ENCODE results near the gene GABRB2.

GABRB2 gene

GRCh38 chr5:161342886-161343285, 203.6 kb downstream of the GABRB2 start:
- no peak overlapping the region for H3K27ac ChIP-seq
- TF ChIP-seq CTCF (IDR thresholded peaks at IDR 0.05) (no peak), ZFX (IDR thresholded peaks at IDR 0.05; ENCODE audit: borderline replicate concordance) (no peak)

DNA sequence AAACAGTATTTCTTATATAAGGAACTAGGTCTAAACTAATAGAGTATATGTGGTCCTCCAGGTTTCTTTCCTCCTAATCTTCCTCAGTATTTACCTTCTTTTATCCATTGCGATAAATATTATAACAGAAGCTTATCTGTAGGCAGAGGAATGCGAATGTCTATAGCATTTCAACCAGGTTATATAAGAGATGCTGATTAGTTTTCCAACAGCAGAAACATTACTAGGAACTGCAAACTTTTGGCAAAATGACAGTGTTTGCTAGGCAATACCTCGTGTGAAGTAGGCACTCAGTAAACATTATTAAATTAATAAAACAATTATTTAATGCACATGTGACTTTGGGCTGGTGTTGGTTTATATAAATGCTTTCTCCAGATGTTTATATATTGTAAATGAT, 206.5 kb downstream of the GABRB2 start:
- TF ChIP-seq CTCF (IDR thresholded peaks at IDR 0.05) (no peak), ZFX (IDR thresholded peaks at IDR 0.05; ENCODE audit: borderline replicate concordance) (no peak)
- H3K27ac ChIP-seq, result no peak overlapping the region

- no peak overlapping the region for H3K27ac ChIP-seq
- TF ChIP-seq ZFX (IDR thresholded peaks at IDR 0.05; ENCODE audit: borderline replicate concordance), result no peak
- no peak for TF ChIP-seq CTCF (IDR thresholded peaks at IDR 0.05)
Measured at GRCh38 chr5:161333194-161333880, 213.2 kb downstream of the GABRB2 start.

DNA sequence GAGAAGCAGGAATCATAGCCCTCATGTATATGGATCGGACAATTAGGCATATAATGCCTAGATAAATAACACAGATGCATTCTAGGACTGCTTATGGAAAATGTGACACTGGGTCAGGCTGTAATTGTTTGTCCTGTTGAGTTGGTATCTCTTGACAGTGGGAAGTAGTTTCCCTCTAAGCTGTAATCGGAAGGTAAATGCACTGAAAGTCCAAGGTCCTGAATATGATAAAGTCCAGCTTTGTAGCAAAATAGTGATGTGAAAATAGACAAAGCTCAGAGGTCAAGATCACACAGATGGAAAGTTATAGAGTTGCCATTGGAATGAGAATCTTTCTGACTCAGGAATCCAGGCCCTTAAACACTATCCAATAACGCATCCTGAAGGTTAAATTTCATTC, 214.2 kb downstream of the GABRB2 start:
- H3K27ac ChIP-seq, result no peak overlapping the region
- TF ChIP-seq CTCF (IDR thresholded peaks at IDR 0.05) (no peak), ZFX (IDR thresholded peaks at IDR 0.05; ENCODE audit: borderline replicate concordance) (no peak)

DNA sequence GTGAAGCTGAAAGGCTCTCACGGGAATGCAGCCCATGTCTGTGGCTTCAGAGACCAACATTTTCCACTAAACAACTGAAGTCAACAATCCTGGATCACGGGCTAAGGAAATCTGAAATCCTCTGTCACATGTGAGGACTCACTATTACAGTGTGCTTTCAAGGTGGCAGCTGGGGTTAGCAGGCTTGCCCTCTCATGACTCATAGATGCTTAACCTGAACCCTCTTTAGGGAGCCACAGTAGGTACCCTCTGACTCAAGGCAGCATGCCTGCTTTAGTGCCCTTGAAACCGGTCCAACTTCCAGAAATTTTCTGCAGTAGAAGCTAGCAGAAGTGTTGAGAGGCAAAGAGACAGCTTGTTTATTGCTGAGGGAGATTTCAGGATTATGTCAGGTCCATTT, 232.5 kb downstream of the GABRB2 start:
- no peak overlapping the region for H3K27ac ChIP-seq
- TF ChIP-seq CTCF (IDR thresholded peaks at IDR 0.05) (no peak), ZFX (IDR thresholded peaks at IDR 0.05; ENCODE audit: borderline replicate concordance) (no peak)

GRCh38 chr5:161312882-161313281, 233.6 kb downstream of the GABRB2 start:
- no peak overlapping the region for H3K27ac ChIP-seq
- TF ChIP-seq ZFX (IDR thresholded peaks at IDR 0.05; ENCODE audit: borderline replicate concordance) (no peak), CTCF (IDR thresholded peaks at IDR 0.05) (no peak)

GRCh38 chr5:161311965-161312364, 234.6 kb downstream of the GABRB2 start:
- TF ChIP-seq ZFX (IDR thresholded peaks at IDR 0.05; ENCODE audit: borderline replicate concordance), result no peak
- TF ChIP-seq CTCF (IDR thresholded peaks at IDR 0.05), result no peak
- no peak overlapping the region for H3K27ac ChIP-seq

Data from 22Rv1 (cell line).